Right ventricle myocardium inferior (tissue), 1 donor: ENCODE measurements around the gene DPYD. TPM values are rescaled to one million over a fixed set of nuclear protein-coding genes. Genes with fewer than 3 reads are reported as not detected.

ENCODE experiments used
- ATAC-seq: fragments of 200-7000 bp; cut with Tn5 transposase; one replicate; pipeline ENCODE4 v1.9.1; 2020; ENCODE audit warnings: mild to moderate bottlenecking, moderate library complexity
- DNase-seq: peaks from one replicate; pipeline ENCODE4 v3.0.0; 2021; ENCODE audit errors: missing footprints
- intact Hi-C: fragments of 100-400 bp; cut with DNase I; formaldehyde crosslinking; loops from one replicate; pipeline ENCODE4 v1.11.0; 2022
- total RNA-seq: library from RNA; stranded (reverse); fragmentation: NEBNext Ultra II Directional; extraction: Animal tissue kit (Norgen Biotek cat#: 25700); gene quantifications from one replicate; pipeline ENCODE4 v1.2.1, GENCODE V29; 2021
- donor health status: DM: no; HTN: yes; CAD: no; lungs with severe emphysema.

The DPYD gene
- total RNA-seq, 1 donor from 2014 or later = 12.3 TPM

DNA sequence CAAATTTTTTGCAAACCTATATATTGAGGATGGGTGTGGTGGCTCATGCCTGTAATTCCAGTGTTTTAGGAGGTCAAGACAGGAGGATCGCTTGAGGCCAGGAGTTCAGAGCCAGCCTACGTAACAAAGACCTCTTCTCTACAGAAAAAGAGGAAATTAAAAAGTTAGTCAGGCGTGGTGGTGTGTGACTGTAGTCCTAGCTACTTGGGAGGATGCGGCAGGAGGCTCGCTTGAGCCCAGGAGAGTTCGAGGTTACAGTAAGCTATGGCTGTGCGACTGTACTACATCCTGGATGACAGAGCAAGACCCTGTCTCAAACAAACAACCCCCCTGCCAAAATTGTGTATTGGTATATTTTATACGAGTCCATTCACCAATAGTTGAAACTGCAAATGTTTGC, 589.7 kb downstream of the DPYD start:
- intact Hi-C loops = no loop called here
- ATAC-seq (no peak), DNase-seq (no peak)

DNA sequence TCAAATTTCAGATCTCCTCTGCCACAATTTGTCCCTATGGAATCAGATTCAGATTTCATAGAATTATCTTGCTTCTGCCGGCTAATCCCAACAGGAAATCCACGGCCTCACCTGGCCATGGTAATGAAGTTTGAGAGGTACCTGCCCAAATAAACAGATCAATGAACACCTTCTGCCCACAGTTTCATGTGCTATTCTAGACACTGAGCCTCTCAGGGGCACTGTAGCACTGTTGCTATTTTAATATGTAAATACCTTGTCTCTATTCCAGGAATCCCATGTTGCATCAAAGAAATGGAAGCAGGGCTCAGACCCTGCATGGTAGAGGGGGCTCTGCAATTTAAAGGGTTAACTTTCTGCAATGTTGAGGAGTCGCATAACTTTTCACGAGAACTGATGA, 606.1 kb downstream of the DPYD start:
- intact Hi-C loops = loop anchor here (5.0 kb wide), 1 partner anchor 213 kb away; no protein-coding TSS in a partner anchor
- ATAC-seq (peak; percentile 31), DNase-seq (no peak)

DNA sequence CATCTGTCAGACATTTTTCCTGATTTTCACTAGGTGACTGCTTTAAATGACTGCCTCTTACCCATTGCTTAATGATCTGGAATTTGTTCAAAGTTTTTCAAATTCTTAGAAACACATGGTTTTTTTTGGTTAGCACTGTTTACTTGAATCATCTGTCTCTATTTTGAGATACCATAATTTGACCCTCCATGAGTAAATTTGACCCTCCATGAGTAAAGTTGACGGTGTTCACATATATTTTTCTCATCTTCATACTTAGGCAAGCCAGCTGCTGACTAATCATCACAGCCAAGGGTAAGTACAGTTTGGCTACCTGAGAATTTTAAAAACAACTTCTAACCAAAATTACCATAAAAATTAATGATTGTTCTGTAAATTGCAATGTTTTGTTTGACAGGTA, 612.7 kb downstream of the DPYD start:
- intact Hi-C loops = no loop called here
- ATAC-seq (no peak), DNase-seq (no peak)

GRCh38 chr1:97307568-97307967, 613.3 kb downstream of the DPYD start:
- intact Hi-C loops = no loop called here
- ATAC-seq = no peak
- DNase-seq = no peak

DNA sequence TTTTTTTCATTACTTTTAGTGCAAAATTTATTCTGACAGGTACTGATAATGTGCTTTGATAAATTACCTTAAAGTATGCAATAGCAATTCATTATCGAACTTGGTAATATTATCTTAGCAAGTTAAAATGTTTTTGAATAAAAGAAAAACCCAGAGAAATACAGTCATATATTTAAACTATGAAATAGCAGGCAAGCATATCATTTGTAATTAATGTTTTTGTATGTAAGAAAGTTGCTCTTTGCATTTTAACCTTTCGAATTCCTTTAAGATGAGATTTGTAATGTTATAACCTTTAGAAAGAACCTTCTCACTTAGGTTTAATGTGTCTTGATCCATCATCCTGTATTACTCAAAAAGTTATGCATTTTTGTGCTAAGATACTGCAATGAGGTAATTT, 613.7 kb downstream of the DPYD start:
- intact Hi-C loops = no loop called here
- no peak for DNase-seq
- no peak for ATAC-seq

DNA sequence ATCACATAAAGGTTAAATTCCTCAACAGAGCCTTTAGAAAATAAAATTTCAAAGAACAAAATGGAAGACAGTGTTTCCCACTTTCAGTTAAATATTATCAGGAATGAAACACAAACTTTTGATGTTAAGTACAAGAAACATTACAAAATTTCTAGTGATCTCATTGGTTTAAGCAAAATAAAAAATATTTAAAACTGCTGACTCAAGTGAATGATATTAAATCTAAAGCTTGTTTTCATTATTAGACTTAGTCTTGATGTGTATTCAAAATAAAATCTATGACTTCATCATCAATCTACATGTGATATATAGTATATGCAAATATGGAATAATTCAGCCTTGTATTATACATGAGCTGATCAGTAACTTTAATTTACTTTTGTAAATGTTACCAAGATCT, 614.3 kb downstream of the DPYD start:
- intact Hi-C loops = no loop called here
- no peak for ATAC-seq
- no peak for DNase-seq

- intact Hi-C loops = no loop called here
- ATAC-seq = peak; percentile 59
- no peak for DNase-seq
These were observed 616.5 kb downstream of the DPYD start for GRCh38 chr1:97304366-97304765.

DNA sequence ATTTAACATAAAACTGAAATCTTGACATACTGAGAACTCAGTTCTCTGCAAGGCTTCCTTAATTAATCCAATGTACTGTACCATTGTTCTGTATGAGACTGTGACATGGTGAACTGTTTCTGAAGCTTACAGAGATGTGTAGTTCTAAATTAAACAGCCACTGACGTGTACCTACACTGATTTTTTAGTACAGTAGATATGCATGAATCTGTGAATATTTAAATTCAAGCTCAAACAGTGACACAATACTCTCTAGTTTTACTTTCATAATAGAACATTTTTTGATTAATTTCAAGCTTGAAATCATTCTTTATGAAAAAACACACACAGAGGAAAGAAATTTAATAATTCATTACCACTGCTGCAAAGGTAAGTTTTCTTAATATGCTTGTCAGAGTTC, 621.9 kb downstream of the DPYD start:
- ATAC-seq (no peak), DNase-seq (no peak)
- intact Hi-C loops = no loop called here

- intact Hi-C loops = no loop called here
- no peak for DNase-seq
- ATAC-seq = no peak
These were observed 623.2 kb downstream of the DPYD start for GRCh38 chr1:97297611-97298010.

GRCh38 chr1:97281962-97282361, 638.9 kb downstream of the DPYD start:
- no peak for DNase-seq
- intact Hi-C loops = no loop called here
- ATAC-seq = no peak

- intact Hi-C loops = no loop called here
- DNase-seq (no peak), ATAC-seq (no peak)
These were observed 642.8 kb downstream of the DPYD start for GRCh38 chr1:97277891-97278654.

DNA sequence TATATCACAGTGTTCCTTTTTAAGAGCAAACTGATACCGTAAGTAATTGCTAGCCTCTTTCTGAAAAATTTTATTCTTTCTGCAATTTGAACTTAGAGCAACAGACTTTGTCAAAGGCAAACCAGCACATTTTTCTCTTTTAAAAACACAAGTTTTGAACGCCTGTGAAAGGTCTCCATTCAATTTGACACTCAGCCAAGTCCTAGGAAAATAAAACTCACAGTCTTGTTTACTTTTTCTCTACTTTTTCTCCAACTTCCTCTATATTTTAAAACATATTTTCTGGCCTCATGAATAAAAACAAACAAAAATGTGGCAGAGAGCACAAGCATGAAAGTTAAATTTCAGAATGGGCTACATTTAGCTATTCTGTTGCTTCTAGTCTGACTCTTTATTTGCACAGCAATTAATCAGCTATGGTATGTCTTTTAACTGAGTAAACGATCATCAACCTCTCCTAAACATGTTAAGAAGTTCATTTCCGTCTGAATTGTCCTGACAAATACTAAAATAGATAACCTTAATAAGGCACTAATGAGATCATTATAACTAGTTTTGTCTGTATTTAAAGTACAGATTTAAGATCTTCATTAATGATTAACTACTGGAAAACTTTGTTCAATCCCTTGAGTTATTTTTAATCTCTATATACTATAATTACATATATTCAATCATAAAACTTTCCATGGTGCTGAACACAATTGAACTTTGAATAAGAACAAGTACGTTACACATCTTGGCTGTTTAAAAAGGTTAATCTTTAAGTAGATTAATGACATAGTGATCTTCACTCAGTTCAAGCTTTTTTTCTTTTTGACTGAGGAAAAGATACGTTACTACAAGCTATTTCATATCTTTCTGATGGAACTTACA, 648.7 kb downstream of the DPYD start:
- DNase-seq = no peak
- no peak for ATAC-seq
- intact Hi-C loops = no loop called here

DNA sequence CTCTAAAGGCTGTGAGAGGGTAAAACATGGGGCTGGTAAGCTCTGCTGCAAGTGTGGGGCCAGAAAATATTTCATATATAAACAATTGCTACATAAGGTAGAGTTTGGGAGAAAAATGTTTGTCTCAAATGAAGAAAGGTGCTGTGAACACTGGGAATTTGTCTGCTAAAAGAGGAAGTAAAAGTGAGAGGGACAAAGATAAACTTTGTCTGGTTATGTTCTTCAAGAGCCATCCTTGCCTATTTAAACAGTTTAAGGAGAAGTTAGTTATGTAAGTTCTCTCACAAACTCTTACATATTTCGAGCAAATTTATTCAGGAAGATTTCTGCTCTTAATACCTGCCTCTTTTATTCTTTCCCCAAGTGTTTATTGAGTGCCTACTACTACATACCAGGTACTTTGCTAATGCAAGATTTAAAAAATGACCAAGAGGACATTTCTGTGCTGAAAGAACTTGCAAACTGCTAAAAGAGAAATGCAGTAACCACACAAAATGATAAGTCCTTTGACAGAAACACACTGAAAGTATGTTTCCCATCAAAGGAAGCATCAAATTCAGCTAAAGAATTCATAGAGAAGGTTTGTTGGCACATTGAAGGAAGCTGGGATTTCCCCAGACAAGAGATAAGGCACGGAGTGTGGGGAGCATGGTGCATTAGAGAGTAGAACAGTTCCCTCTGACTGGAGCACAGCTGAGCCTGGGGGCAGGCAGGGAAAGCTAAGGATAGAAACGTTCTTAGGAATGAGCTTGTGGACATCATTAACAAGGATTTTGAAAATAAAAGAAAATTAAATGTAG, 650.1 kb downstream of the DPYD start:
- no peak for ATAC-seq
- DNase-seq = no peak
- intact Hi-C loops = no loop called here

DNA sequence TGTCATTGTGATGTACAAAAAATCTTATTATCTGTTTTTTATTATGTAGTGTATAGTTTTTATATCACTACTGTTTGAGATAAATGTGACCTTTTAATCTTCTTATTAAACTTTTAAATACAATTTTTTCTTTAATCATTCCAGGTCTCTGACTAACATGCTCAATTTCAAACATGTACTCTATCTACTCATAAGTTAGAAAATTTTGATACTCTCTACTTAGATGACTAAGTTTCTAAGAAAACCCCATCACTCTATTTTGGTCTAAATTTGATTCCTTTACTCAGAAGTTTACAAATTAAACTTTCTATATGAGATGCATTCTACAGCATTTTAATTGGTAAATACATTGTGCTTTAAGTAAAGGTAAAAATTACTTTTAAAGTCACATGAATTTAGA, 655.2 kb downstream of the DPYD start:
- ATAC-seq = no peak
- no peak for DNase-seq
- intact Hi-C loops = no loop called here

GRCh38 chr1:97262842-97263241, 658.0 kb downstream of the DPYD start:
- intact Hi-C loops = no loop called here
- DNase-seq (no peak), ATAC-seq (no peak)

- intact Hi-C loops = no loop called here
- DNase-seq (no peak), ATAC-seq (no peak)
These were observed 662.2 kb downstream of the DPYD start for GRCh38 chr1:97258597-97258996.

DNA sequence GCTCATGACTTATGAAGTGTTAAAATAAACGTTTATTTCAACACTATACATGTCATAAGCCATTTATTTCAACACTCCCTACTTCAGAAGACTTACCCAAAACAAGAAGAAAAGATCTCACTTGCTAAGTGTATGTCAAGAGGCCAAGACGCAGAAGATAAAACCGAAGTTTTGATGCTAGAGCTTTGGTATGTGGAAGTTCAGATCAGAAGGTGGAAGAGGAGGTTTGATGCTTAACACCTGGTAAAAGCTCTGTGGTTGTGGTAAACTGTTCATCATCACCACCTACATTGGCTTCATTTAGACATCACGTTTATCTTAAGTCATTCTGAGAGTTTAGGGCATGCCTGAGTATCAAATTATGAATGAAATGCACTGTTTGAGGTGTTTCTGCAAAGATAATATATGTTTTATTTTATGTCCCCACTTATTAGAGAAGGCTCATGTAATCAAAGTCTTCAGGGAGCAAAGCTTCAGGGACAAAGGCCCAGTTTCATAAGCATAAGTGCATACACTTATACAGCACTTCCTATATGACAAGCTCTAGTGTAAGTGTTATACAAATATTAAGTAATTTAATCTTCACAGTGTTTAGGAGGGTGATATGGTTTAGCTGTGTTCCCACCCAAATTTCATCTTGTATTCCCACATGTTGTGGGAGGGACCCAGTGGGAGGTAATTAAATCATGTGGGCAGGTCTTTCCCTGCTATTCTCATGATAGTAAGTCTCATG, 665.9 kb downstream of the DPYD start:
- DNase-seq (no peak), ATAC-seq (no peak)
- intact Hi-C loops = no loop called here

GRCh38 chr1:97252925-97253324, 667.9 kb downstream of the DPYD start:
- intact Hi-C loops = no loop called here
- ATAC-seq = no peak
- no peak for DNase-seq

GRCh38 chr1:97252076-97252475, 668.8 kb downstream of the DPYD start:
- intact Hi-C loops = no loop called here
- ATAC-seq (peak; percentile 50), DNase-seq (no peak)
